Fibroblast of upper back skin (primary cell): ENCODE data around the gene TMEM42.

Experiments used
- DNase-seq: peaks from one replicate; pipeline ENCODE4 v3.0.0-alpha.2; 2013

TMEM42 gene

GRCh38 chr3:44914936-44915335 lies 53.2 kb downstream of the TMEM42 start:
- no peak for DNase-seq
